Right lung (tissue), 5 donors: Measurements from ENCODE around the gene P2RY1. TPM values are rescaled to one million over a fixed set of nuclear protein-coding genes. Genes with fewer than 3 reads are reported as not detected.
"Not testable (repeated sequence)": the region's sequence is repeated elsewhere in the genome, so short reads cannot be mapped to it uniquely, and the experiment has no call there.

Experiments
- DNase-seq, 2 donors: peaks; one replicate each; pipeline ENCODE4 v3.0.0-alpha.2; 2013
- polyA plus RNA-seq, 5 donors: library from polyadenylated mRNA; unstranded; fragments of 120-200 nt; gene quantifications; one replicate each; pipeline versions ENCODE4 v1.2.1 to v1.2.3, GENCODE V29; 2013; ENCODE audit warnings: inconsistent platforms in 1 of 5, low replicate concordance in 1 of 5; ENCODE audit not compliant: insufficient read length in 5 of 5, insufficient read depth in 1 of 5

The P2RY1 gene
- polyA plus RNA-seq, 5 donors, result 10.3 to 20.6 (median 14.5) TPM

DNA sequence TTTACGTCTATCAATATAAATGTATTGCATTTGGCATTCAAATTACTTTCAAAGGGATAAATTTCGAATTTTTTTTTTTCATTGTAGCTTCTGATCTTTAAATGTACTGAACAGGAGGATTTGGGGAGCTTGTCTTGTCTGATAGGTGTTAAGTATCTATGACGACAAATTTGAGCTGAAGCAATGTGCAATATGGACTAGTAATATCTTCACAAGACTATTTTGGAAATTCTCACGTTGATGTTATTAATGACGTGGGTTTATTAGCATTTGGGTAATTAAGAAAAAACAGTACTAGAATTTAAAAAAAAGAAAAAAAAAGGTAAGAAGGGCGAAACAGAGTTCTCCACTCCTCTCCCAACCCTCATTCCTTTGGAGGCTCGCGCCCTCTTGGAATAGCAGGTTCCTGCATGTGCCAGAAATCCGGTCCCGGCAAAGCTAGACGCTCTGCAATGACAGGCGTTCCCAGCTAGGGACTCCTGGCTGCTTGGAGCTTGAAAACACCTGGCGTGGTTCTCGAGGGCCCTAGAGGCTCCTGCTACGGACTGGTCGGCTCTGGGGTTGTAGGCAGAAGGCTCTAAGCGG lies 648 bp upstream of the P2RY1 start:
- DNase-seq, result no peak

DNA sequence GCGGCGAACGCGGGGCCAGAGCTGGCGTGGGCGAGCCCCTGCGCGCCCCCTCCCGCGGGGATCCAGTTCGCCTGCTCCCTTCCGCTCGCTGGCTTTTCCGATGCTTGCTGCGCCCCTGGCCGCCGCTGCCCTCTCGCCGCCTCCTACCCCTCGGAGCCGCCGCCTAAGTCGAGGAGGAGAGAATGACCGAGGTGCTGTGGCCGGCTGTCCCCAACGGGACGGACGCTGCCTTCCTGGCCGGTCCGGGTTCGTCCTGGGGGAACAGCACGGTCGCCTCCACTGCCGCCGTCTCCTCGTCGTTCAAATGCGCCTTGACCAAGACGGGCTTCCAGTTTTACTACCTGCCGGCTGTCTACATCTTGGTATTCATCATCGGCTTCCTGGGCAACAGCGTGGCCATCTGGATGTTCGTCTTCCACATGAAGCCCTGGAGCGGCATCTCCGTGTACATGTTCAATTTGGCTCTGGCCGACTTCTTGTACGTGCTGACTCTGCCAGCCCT lies 721 bp downstream of the P2RY1 start:
- DNase-seq, result no peak

DNA sequence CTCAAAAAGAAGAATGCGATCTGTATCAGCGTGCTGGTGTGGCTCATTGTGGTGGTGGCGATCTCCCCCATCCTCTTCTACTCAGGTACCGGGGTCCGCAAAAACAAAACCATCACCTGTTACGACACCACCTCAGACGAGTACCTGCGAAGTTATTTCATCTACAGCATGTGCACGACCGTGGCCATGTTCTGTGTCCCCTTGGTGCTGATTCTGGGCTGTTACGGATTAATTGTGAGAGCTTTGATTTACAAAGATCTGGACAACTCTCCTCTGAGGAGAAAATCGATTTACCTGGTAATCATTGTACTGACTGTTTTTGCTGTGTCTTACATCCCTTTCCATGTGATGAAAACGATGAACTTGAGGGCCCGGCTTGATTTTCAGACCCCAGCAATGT lies 1.3 kb downstream of the P2RY1 start:
- DNase-seq, result no peak

DNA sequence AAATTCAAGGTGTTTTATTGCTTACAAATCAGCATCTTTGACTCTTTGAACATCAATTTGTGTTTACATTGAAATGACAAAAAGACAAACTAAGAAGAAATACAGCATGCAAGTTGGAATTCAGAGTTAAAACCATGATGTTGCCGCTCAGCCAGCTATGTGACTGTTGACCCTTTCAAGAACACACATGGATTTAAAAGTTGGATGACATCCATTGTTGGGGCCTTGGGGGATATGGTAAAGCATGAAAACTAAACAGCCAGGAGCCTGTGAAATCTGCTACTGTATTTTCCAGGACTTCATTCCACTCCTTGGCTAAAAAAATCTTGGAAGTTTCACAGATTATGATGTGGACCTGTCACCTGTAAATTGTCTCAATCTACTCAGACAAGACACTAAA lies 4.6 kb downstream of the P2RY1 start:
- DNase-seq, result no peak

DNA sequence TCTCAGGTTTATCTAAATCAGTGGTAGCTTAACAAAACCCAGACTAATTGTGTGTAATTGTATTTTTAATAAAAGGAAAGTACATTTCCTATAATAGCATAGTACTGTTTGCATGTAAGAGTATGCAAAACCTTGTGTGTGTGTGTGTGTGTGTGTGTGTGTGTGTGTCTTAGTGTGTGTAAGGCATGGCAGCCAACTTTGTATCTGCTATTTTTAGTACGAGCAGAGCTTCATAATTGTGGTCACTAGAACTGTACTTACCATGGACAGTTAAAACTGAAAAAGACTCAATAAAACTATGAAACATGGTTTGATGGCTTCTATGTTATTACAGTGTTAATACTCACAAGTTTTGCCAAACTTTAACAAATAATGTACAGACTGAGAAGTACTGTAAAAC lies 6.2 kb downstream of the P2RY1 start:
- no peak for DNase-seq

DNA sequence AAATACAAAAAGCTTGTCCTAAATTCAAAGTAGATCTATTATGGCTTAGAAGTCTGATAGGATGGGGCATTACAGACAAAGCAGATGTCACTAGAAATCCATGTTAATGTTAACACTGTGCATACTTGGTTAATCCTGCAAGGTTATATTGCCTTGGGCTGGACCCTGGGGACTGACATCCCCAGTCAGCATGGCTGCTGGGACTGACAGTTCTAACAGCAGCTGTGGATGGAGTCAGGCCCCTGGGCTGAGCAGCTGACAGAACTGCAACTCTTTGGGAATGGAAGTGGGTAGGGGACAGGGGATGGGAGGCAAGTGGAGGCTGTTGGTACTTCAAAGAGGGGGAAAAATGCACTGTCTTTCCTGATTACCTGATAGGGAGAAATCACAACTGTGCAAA lies 7.5 kb downstream of the P2RY1 start:
- DNase-seq, result no peak

DNA sequence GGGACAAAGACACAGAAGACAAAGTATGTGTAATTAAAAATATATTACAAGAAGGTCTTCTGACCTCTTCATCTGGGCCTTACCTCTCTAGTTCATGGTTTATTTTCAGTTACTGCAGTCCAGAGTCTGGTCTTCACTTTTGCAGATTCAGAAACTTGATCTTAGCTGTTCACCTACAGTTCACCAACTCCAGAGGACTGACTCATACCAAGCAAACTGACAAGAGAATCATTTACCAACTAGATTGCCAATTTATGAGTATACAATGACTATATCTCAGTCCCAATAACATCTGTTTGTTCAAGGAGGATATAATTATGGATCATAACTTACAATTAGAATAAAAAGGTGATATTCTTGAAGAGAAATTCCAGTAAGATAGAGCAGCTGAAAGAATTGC lies 9.0 kb downstream of the P2RY1 start:
- DNase-seq, result no peak

DNA sequence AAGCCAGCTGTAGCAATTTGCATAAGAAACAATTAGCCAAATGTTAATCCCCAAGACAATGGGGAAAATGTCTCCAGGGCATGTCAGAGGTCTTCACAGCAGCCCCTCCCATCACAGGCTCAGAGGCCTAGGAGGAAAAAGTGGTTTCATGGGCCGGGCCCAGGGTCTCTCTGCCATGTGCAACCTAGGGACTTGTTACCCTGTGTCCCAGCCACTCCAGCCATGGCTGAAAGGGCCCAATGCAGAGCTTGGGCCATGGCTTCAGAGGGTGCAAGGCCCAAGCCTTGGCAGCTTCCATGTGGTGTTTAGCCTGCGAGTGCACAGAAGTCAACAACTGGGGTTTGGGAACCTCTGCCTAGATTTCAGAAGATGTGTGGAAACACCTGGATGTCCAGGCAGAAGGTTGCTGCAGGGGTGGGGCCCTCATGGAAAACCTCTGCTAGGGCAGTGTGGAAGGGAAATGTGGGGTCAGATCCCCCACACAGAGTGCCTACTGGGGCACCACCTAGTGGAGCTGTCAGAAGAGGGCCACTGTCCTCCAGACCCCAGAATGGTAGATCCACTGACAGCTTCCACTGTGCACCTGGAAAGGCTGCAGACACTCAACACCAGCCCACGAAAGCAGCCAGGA lies 11.8 kb downstream of the P2RY1 start:
- DNase-seq, result not testable (repeated sequence)

DNA sequence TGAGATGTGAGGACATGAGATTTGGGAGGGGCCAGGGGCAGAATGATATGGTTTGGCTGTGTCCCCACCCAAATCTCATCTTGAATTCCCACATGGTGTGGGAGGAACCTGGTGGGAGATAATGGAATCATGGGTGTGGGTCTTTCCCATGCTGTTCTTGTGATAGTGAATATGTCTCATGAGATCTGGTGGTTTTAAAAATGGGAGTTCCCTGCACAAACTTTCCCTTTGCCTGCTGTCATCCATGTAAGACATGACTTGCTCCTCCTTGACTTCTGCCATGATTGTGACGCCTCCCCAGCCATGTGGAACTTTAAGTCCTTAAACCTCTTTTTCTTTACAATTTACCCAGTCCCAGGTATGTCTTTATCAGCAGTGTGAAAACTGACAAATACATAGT lies 12.7 kb downstream of the P2RY1 start:
- DNase-seq, result not testable (repeated sequence)

DNA sequence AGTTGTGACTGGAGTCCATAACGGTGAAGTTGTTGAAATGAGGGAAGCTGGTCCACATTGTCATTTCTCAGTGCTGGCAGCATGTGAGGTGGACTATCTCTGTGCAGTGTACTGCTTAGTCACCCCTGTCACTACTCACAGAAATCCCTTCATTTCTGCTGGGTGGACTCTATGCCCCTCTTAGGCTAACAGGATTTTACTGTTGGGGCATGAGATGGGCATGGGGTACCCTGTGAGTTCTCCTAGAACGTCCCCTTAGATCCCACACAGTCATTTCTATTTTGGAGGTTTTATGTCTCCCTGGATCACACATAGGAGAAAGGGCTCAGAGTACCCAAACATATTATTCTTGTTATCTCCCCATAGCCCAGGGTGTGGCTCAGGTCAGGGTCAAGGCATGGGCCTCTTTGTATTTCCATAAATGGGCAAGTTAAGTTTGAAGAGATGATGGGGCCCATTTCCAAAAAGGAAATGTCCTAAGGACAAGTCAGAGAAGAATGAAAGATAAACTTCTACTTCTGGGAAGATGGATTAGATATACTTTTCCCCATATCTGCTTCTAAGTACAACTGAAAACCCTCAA lies 15.2 kb downstream of the P2RY1 start:
- no peak for DNase-seq

DNA sequence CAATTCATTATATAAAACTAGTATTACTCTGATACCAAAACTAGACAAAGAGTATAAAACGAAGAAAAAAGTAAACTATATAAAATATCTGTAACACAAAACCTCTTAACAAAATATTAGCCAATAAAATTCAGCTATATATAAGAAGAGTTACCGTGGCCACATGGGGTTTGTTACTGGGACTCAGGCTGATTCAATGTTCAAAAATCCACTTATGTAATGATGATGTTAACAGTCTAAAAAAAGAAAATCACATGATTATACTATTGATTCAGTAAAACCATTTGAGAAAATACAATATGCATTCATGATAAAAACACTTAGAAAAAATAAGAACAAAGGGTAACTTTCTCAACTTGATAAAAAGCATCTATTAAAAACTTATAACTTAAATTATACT lies 18.3 kb downstream of the P2RY1 start:
- DNase-seq, result no peak

DNA sequence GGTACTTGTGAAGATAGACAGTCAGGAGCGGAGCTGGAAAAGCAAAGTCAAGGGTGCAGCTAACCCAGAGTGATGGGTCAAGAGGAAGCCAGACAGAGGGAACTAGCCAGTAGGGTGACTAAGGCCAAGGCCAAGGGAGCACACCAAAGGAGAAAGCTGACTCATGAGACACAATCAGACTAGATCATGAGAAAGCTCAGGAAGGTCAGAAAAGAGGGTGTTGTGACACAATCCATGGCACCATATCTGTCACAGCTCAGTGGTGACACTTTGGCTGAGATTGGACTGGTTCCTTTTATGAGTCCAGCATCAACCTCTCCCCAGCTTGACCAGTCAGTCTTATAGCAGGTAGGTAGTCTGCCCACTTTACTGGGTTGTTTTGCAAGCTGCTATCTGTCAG lies 22.2 kb downstream of the P2RY1 start:
- no peak for DNase-seq

DNA sequence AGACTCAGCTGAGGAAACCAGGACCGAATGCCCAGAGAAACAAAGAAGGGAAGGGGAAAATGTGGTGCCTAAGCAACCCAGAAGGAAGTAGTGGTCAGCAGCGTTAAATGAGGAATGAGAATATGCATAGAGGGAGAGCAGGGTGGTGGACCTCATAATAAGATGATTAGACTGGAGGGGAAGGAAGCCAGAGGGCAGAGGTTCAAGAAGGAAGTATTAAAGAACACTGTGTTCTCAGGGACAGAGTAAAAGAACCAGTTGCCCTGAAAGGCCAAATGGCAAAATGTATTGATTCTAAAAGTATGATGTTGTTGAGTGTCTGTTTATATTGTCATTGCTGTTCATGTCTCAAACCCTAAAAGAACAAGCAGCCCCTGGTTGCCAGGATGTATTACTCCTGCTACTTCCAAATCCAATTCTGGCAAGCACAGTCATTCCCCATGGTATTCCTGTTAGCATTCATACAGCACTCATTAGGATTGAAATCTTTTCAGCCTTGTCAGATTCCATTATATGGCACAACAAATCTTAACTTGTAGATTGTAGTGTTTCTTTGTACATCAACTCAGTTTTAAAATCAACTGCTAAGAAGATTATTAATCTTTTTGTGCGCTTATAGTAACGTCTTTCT lies 23.4 kb downstream of the P2RY1 start:
- DNase-seq, result no peak

DNA sequence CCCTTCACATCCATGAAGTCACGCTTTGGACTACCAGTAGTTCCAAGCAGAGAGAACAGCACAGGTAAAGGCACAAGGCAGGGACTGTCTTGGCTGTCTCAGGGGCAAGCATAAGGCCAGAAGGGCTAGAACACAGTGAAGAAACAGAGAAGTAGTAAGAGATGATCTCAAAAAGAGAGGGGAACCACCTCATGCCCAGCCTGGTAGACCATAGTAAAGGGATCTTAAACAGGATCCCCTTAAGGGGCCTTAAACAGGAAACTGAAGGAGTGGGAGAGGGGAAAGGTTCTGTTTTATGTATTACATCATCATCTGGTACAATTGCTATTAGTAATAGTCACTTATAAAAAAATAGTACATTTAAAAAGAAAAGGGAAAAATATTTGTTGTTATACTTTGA lies 25.8 kb downstream of the P2RY1 start:
- no peak for DNase-seq

DNA sequence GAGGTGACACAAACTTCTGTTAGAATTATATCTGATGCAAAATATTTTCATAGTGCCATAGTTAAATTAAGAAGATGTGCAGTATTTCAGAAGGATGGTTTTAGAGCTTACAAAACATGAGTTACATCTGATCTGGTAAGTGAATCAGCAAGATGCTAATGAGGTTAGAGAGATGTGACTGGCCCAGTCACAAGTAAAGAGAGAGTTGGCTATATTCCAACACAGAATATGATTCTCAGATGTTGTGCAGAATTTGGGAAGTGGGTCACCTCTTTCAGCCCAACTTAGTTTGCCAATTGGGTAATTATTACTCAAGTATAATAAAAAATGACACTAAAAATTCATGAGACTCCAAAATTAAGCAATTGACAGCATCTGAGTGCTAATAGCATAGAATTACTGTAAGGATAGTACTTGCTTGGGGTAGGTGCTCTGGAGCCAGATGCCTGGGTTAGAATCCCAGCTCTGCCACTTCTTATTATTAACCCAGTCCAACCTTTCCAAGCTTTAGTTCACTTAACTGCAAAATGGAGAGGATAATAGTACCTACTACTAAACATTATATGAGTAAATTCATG lies 30.8 kb downstream of the P2RY1 start:
- no peak for DNase-seq

DNA sequence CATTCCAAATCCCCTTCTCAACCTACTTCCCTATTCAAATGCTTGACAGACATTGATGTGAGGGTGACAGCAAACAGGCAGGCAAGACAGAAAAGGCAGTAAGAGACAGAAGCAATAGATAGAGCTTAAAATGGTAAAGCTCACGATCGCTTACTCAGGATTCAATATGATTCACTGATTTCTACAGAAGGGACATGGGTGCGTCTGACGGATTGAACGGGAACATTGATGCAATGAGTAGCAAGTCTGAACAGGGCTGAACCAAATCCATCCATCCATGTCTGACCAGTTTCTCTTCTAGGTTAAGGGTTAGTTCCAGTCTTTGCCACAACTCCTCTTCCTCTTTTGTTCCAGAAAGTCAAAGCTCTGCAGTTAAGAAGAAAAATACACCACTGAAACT lies 35.1 kb downstream of the P2RY1 start:
- no peak for DNase-seq

DNA sequence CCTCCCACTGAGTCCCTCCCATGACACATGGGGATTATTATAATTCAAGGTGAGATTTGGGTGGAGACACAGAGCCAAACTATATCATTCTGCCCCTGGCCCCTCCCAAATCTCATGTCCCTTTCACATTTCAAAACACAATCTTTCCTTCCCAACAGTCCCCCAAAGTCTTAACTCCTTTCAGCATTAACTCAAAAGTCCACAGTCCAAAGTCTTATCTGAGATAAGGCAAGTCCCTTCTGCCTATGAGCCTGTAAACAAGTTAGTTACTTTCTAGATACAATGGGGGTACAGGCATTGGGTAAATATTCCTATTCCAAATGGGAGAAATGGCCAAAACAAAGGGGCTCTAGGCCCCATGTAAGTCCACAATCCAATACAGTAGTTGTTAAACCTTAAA lies 38.4 kb downstream of the P2RY1 start:
- DNase-seq, result not testable (repeated sequence)

DNA sequence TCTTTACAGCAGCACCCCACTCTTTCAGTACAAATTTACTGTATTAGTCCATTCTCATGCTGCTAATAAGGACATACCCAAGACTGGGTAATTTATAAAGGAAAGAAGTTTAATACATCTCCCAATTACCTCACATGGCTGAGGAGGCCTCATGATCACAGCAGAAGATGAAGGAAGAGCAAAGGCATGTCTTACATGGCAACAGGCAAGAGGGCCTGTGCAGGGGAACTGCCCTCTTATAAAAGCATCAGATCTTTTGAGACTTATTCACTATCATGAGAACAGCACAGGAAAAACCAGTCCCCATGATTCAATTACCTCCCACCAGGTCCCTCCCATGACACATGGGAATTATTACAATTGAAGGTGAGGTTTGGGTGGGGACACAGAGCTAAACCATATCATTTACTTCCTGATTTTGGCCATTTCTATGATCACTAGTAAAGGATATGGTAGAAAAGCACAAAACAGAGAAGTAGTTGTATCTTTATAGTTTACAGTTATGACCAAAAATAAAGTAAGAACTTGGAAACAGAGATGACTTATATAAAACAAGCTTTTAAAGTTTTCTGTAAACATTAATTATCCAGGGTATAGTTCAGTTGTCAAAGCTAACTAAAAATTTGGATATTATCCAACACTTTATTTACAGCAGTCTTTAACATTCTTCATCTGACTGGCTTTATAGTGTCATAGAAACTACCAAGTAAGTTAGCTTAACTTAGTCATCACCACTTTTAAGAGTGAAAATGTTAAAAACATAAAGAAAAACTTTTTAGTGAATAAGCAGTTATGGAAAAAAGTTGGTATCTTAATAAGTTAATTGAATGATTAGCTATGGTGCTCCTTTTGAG lies 40.2 kb downstream of the P2RY1 start:
- DNase-seq, result no peak

DNA sequence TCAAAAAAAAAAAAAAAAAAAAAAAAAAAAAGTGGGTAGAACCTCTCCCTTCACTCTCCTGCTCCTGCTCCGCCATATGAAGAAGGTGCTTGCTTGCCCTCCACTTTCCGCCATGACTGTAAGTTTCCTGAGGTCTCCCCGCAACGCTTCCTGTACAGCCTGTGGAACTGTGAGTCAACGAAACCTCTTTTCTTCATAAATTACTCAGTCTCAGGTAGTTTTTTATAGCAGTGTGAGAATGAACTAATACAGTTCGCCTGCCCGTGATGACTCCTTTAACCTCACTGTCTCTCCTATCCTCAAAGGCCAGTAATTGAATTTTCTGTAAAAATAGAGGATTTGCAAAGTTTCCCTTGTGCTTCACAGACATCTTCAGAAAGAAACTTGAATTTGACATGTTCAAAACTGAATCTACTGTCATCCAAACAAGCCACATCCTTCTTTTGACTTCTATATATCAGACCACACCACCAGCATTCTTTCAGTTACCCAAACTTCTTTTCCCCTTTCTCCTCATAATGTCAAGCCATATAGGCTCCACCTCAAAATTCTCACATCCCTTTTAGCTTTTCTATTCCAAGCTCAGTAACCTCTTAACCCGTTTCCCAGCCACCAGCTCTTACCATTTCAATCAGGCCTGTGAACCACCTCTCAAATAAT lies 44.3 kb downstream of the P2RY1 start:
- no peak for DNase-seq

DNA sequence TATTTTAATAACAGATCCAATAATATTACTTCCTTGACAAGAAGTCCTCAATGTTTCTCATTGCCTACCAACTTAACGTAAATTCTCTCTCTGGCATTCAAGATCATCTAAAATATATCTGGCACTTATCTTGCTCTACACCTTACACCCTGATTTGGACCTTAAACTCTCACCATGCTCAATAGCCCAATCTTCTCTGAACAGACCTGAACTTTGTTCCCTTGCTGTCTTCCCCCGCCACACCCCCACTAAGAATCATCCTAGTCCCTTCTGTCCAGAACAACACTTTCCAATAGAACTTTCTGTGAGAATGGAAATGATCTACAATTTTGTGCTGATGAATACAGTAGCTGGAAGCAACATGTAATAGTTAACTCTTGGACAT lies 44.9 kb downstream of the P2RY1 start:
- DNase-seq, result no peak

DNA sequence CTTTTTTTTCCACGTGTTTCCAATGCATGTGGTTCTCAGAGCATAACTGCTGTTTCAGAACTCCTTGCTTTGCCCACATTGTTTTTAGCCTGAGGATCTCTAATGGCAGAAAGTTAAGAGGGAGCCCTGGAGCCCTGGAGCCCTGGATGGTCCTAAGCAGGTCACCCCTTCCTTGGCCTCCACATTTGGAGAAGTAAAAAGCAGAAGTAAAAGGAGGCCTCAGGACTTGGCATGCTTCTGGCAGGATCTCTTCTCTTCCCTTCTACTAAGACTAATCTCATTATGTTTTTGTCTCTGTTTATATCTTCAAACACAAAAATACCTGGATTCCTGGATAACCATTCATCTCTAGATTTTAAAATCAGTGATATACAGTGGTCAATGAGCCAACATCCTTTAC lies 50.1 kb downstream of the P2RY1 start:
- no peak for DNase-seq
